Stimulated activated CD4-positive, alpha-beta T cell treated with anti-CD3 and anti-CD28 coated beads, Interleukin-2, amount 100 ng/mL, for 4 hours (primary cell): ENCODE data around the gene CCT6A.
"Not testable (repeated sequence)": the region's sequence is repeated elsewhere in the genome, so short reads cannot be mapped to it uniquely, and the experiment has no call there.

ENCODE experiments used
- DNase-seq: peaks from one replicate; pipeline ENCODE4 v3.0.0-alpha.2; 2020; ENCODE audit warnings: low read depth

CCT6A gene

DNA sequence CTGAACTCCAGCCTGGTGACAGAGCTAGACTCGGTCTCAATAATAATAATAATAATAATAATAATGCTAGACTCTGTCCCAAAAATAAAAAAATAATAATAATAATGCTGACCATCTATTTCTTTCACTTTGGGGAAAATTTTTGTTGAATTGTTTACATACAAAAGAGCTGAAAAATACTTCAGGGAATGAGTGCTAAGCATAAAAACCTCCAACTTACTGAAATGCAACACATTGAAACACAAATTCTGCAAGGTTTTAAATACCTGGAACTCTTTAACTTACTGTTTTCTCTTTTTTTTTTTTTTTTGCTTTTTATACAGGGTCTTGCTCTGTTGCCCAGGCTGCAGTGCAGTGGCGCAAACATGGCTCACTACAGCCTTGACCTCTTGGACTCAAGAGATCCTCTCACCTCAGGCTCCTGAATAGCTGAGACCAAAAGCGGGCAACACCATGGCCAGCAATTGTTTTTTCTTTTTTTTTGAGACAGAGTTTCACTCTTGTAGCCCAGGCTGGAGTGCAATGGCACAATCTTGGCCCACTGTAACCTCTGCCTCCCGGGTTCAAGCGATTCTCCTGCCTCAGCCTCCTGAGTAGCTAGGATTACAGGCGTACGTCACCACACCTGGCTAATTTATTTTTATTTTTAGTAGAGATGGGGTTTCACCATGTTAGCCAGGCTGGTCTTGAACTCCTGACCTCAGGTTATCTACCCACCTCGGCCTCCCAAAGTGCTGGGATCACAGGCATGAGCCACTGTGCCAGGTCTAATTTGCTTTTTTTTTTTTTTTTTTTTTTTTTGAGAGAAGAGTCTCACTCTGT, 46.8 kb downstream of the CCT6A start:
- not testable (repeated sequence) for DNase-seq

DNA sequence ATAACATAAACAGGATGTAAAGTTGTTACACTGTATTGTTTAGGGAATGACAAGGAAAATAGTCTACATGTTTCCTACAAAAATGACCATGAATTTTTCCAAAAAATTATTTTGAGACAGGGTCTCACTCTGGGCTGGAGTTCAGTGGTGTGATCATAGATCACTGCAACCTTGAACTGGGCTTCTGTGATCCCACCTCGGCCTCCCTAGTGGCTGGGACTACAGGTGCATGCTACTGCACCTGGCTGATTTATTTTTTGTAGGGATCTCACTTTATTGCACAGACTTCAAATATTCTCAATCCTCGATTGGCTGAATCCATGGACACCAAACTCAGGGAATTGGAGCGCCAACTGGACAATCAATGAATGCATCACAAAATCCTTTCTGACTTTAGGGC, 48.1 kb downstream of the CCT6A start:
- no peak for DNase-seq

GRCh38 chr7:56104138-56104537, 52.6 kb downstream of the CCT6A start:
- not testable (repeated sequence) for DNase-seq

- no peak for DNase-seq
These were observed 53.9 kb downstream of the CCT6A start for GRCh38 chr7:56105508-56105907.

- peak; percentile 92 for DNase-seq
These were observed 54.8 kb downstream of the CCT6A start, which contains the start of gene CHCHD2 for GRCh38 chr7:56106108-56107073. CHCHD2 (minus strand) TSS chr7:56106476; CDS start chr7:56106413, 63 bp downstream.

GRCh38 chr7:56107954-56108258, 56.3 kb downstream of the CCT6A start:
- DNase-seq: no peak

DNA sequence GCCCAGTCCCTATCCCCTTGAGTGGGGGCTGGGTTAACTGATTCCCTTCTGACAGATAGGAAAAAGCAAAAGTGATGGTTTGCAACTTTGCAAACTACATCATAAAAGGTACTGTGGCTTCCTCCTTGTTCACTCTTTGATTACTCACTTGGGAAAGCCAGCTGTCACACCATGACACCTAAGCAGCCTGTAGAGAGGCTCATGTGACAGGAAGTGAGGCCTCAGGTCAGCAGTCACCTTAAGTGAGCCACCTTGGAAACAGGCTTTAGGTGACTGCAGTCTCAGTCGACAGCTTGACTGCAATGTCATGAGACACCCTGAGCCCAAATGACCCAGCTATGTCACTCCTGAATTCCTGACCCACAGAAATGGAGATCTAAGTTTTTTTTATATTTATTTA, 59.0 kb downstream of the CCT6A start:
- no peak for DNase-seq

GRCh38 chr7:56112244-56112643, 60.7 kb downstream of the CCT6A start:
- DNase-seq: not testable (repeated sequence)
